HG03558 (cell line): Measurements from ENCODE around the gene WARS2.

Source experiments
- ATAC-seq: cut with Tn5 transposase; IDR thresholded peaks from one replicate; pipeline ENCODE4 v1.9.1; 2021; ENCODE audit warnings: moderate number of reproducible peaks; ENCODE audit not compliant: unreplicated experiment; ENCODE audit errors: extremely low read depth

The WARS2 gene

GRCh38 chr1:119090250-119090649 is 50.2 kb downstream of the WARS2 start:
- ATAC-seq = no peak

- ATAC-seq = no peak
These were observed 53.6 kb downstream of the WARS2 start for GRCh38 chr1:119086830-119087229.

DNA sequence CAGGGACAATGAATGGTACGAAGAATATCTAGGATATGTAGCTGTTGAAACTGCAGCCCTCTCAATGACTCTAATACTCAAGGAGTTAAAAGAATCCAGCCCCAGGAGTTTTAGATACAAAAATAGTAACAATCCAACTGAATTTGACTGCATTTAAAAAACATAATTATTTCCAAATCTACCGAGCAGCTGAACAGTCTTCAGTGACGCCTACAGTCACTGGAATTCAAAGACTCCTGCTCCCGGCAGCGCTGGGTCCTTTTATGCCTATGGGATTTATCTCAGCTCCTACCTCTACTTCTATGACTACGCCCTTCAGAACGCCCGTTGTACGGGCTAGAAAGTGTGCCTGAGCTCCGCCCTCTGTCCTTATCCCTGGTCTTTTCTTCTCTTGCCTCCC is 55.7 kb downstream of the WARS2 start:
- no peak for ATAC-seq

GRCh38 chr1:119083980-119084379 is 56.5 kb downstream of the WARS2 start:
- ATAC-seq = no peak

DNA sequence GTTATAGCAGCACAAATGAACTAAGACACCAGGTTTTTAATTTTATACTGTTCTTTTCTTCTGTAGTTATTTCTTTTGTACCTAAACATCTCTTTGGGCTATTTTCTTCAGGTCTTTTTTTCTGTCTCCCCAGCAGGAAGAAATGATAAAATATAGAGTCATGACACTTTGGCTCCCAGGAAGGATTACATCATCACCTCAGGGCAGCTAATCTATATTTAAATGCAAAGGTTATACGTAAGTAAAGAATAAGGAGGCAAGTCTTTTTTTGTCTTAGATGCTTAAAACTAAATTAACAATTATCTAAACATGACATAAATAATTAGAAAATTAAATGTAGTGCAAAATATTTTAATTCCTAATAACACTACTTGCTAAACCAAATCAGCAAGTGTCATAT is 57.0 kb downstream of the WARS2 start:
- ATAC-seq = no peak

GRCh38 chr1:119081700-119082099 is 58.8 kb downstream of the WARS2 start:
- no peak for ATAC-seq

DNA sequence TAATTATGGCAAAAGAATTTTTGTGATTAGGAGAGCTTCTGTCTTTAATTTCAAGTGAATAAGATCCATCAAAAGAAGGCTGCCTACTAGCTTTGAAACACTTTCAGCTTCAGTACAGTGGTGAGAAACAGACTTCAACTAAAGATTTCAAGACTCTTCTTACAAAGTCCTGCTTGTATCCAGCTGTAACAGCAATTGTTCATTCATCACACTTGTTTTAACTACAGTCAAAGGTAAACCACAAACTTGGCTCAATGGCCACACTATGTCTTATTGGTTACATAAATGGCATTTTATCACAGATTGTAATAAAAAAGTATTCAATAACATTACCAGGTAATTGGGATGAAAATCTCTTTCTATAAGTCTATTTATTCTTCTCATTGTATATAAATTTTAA is 59.2 kb downstream of the WARS2 start:
- no peak for ATAC-seq

DNA sequence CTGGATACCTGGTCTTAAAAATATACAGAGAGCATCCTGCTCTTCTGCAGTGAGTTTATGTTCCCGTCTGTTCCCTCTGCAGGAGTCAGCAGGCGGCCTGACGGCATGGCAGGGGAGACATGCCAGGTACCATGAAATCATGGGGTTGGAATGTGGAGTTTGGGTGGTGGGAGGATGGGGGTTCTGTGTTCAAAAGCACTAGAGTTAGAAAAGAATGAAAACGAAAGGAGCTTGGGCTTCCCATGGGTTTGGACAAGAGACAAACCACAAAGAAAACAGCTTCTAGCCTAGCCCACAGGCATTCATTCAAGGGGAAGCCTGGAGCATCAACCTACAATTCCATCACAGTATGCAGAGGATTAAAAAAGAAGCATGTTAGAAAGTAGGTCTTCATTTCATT is 59.9 kb downstream of the WARS2 start:
- ATAC-seq = no peak

DNA sequence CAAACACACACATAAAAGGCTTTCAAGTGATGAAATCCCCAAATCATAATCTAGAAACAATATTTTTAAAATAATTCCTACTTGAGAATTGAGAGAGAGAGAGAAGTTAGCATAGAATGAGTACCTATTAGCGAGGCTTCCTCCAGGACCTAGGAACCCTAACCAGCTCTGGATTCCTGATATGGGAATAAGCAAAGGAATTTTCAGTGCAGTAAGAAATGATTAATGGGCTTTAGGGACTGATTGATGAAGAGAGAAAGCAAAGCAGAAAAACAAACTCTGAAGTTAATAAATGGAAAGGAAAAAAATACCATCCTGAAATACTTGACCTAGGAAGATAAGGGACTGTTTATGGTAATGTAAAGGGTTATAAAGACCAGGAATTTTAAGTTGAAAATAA is 60.6 kb downstream of the WARS2 start:
- ATAC-seq = no peak

- no peak for ATAC-seq
These were observed 64.8 kb downstream of the WARS2 start for GRCh38 chr1:119075614-119076013.

- ATAC-seq = no peak
These were observed 69.1 kb downstream of the WARS2 start for GRCh38 chr1:119071321-119071720.

DNA sequence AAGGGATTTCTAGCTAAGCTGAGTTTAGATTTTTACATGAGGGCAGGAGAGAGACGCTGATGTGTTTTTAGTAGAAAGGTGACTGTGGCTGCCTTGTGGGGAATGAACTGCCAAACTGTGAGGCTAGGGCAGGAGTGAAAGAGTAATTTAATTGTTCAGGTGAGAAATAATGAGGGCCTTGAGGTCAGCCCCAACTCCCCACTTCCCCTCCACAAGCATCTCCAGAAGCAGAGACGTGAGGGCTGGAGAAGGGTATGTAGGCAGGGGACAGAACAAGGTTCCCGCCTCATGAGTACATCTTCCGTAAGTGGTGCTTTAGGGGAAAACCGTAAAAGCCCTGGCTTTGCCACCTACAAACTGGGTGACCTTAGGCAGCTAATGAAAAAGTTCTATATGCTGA is 70.8 kb downstream of the WARS2 start:
- ATAC-seq = no peak

DNA sequence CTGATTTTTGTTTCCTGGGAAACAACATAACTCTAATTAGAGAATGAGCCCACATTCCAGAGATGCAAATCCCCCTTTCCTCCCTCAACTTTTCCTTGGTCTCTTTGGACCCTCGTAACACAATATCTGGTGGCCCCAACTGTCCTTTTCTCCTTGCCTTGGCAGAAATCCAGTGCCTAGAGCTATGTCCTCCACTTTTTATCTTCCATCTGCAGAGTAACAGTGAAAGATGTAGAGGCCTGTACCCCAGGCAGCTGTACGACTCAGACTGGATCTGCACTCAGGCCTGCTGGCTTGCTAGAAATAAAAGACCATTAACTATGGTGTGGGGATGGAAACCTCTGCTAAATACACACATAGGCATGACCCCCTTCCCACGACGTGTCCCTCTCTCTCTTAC is 72.0 kb downstream of the WARS2 start:
- no peak for ATAC-seq

DNA sequence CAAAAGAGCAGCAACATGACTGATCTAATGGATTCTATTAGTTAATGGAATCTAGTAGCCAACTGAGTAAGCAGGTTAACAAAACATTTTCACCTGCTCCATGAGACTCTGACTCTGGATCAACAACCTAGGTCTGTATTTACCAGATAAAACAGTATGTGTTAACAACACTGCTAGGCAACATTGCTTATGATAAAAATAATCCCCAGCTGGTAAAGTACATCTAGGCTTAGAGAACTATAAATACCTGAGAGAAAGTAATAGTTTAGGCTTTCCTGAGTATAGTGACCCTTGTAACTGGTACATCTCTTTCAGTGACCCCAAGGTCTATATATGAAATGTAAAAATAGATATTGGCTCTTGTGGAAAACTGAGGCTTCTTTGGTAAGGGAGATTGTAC is 78.8 kb downstream of the WARS2 start:
- ATAC-seq = no peak

DNA sequence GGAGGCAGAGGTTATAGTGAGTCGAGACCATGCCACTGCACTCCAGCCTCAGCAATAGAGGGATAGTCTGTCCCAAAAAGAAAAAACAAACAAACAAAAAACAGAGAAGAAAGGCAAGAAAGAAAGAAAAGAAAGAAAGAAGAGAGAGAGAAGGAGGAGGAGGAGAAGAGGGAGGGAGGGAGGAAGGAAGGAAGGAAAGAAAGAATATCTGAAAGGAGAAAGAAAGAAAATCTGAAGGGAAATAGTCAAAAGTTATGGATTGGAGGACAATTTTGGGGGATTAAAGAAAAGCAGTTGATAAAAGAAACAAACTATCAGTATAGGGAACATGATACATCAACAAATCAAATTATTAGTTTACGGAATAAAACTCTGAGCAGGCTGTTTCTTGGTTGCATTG is 84.9 kb downstream of the WARS2 start:
- ATAC-seq = no peak

GRCh38 chr1:119053917-119054316 is 86.5 kb downstream of the WARS2 start:
- ATAC-seq = no peak

DNA sequence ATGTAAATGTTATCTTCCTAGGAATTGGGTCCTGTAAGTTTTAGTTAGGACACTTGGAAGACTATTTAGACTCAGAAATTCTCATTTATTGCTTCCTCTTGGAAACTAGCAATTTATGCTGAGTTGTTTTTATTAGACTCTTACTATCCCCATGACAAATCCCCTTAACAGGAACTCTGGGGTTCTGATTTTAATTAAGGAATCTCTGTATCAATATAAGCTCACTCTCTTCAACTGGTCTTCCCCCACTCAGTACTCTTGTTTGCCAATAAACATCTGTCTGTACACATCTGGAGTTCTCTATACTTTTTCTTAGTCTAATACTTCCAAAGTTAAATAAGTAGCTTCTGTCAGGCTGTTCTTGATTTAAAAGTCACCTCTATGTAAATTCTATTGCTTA is 88.2 kb downstream of the WARS2 start:
- ATAC-seq = no peak

DNA sequence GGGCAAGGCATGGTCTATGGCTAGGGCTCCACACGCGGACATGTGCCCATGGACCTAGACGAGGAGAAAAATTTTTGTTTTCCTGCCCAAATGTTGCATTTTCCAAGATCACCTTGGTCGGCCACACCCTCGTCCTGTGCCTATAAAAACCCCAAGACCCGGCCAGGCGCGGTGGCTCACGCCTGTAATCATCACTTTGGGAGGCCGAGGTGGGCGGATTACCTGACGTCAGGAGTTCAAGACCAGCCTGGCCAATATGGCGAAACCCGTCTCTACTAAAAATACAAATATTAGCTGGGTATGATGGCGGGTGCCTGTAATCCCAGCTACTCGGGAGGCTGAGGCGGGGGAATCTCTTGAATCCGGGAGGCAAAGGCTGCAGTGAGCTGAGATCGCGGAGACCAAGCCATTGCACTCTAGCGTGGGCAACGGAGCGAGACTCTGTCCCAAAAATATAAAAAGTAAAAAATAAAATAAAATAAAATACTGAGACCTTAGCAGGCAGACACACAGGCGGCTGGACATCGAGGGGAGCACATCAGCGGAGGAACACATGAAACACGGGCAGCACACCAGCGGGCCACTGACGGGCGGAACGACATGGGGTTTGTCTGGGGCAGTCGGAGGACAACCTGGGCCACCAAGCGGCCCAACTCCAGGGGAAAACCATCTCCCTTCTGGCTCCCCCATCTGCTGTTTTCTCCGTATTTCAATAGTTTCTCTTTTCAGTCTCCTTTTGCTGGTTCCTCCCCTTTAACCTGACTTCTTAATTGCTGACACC is 91.6 kb downstream of the WARS2 start:
- no peak for ATAC-seq

DNA sequence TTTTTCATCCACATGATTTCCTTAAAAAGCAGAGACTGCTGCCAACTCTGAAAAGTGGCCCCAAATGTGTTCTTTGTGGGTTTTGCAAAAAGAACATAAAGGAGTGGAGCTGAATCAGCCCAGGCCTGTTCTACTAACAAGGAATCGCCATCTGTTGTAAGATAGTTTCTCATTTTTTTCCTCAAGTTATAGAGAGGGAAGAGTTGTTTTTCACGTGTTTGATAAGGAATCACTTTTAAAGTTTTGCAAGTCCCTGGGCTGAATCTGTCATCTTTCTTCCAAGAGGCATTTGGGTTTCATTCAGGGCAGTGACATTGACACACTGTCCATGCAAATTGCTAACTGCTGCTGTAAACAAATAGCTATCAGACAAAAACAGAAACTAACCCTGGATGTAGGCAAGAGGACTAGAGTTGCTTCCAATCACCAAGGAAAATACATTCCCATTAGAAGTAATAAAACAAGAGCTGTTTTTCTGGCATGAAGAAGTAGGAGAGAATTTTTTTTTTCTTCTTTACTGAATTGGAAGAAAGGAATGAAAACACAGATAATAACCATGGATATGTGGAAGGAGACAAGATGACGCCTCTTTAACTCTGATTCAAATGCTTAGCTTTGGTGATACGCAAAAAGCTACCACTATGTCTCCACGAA is 93.5 kb downstream of the WARS2 start:
- no peak for ATAC-seq

- no peak for ATAC-seq
These were observed 94.0 kb downstream of the WARS2 start for GRCh38 chr1:119046429-119046784.

DNA sequence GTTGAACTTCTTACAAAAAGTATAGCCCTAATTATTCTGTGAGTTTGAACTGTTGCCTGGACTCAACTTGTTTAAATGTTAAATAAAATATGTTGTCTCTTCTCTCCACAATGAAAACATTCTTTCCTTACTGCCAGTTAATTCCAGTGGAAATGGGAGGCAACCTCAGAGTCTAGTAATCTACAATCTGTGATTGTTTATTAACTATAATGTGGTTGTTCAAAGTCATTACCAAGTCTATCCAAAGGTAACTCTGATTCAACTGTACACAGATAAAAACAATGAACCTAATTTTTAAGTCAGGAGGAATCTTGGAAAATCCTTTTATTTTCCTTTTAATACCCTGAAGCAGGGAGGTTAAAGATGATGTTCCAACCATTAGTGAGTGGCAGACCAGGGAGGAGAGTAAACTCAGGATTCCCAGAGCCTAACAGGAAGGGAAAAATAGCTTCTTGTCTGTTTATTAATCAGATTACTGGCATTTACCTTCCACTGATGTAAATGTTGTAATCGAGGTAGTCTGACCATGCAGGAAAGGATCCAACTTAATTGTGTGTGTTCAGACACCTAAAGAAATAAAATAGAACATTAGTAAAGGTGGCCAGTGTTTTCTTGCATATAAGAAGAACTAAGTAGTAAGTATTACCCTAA is 95.2 kb downstream of the WARS2 start:
- ATAC-seq = no peak

DNA sequence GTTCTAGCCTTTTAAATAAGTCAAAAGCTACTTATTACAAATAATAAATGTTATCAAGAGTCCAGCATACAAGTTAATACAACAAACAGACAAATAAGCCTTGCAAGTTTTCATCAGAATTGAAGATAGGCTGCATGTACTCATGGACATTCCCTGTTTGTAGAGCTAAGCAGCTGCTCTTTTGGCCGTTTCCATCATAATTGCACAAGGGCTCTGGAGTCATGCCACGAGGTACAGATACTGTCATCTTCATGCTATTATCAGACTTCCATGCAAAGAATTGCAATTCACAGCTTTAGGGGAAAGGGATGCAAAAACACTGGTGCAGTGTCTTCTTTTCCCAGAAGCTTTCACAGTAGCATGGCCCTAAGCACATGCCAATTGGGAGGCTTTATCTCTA is 99.5 kb downstream of the WARS2 start:
- ATAC-seq = no peak
